Ovary (tissue), 3 donors: Measurements from ENCODE around the gene BRPF1.

Experiments
- CTCF ChIP-seq, 3 donors: fragments of 450-650 bp in 2 of 3; fragments of 200-600 bp in 1 of 3; IDR thresholded peaks; one replicate each; pipeline versions ENCODE4 v1.5.1 to v1.8.0; 2016 to 2022; ENCODE audit warnings: antibody characterized with exemption in 3 of 3, mild to moderate bottlenecking in 1 of 3
- POLR2A ChIP-seq: fragments of 450-650 bp; IDR thresholded peaks from one replicate; pipeline ENCODE4 v1.6.1; 2017; ENCODE audit warnings: antibody characterized with exemption, mild to moderate bottlenecking, moderate library complexity
- donor health status: DM: no; HTN: no; CAD: no.

DNA sequence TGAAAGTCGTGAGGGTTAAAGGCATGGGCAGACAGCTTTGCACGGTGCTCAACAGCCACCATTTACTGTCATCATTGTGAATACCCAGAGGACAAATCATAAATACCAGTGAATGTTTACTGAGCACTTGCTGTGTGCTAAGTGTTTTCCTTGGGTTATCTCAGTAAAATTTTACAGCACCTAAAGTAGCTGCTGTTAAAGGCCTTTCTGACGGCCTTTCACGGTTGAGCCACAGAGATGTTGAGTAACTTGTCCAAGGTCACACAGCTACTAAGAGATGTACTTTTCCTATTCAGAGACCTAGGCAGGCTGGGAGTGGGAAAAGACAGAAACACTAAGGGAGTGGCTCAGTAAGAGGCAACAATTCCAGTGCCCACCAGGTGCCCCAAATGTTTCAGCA lies 28.3 kb upstream of the BRPF1 start:
- TF ChIP-seq CTCF (IDR thresholded peaks at IDR 0.05) = no peak
- TF ChIP-seq POLR2A = no peak
